HG03457 (cell line): ENCODE measurements around the gene OR9A2.

Experiments used
- ATAC-seq: cut with Tn5 transposase; IDR thresholded peaks from one replicate; pipeline ENCODE4 v1.9.1; 2021; ENCODE audit warnings: moderate number of reproducible peaks; ENCODE audit not compliant: unreplicated experiment

Gene OR9A2

GRCh38 chr7:143027032-143027431, at the start of gene OR9A2:
Gene OR9A2, minus strand, starts transcription at chr7:143027132. Its CDS starts 0 bp downstream, at chr7:143027132.
- ATAC-seq, result no peak

- ATAC-seq, result no peak
Measured at GRCh38 chr7:143074141-143074540, 47.2 kb upstream of the OR9A2 start.

GRCh38 chr7:143073556-143073955, 46.6 kb upstream of the OR9A2 start:
- ATAC-seq, result no peak

- no peak for ATAC-seq
Measured at GRCh38 chr7:143069912-143070500, 43.1 kb upstream of the OR9A2 start.

- ATAC-seq, result no peak
Measured at GRCh38 chr7:143068446-143068845, 41.5 kb upstream of the OR9A2 start.

GRCh38 chr7:143063741-143064140, 36.8 kb upstream of the OR9A2 start:
- ATAC-seq, result no peak

GRCh38 chr7:143055754-143056153, 28.8 kb upstream of the OR9A2 start:
- ATAC-seq, result no peak

GRCh38 chr7:143054621-143055020, 27.7 kb upstream of the OR9A2 start:
- no peak for ATAC-seq

- no peak for ATAC-seq
Measured at GRCh38 chr7:143052041-143052440, 25.1 kb upstream of the OR9A2 start, which contains the start of gene OR6V1. Gene OR6V1, plus strand, starts transcription at chr7:143052341. Its CDS starts 0 bp downstream, at chr7:143052341.

GRCh38 chr7:143050931-143051330, 24.0 kb upstream of the OR9A2 start:
- ATAC-seq, result no peak

GRCh38 chr7:143049362-143049761, 22.4 kb upstream of the OR9A2 start:
- ATAC-seq, result no peak

- no peak for ATAC-seq
Measured at GRCh38 chr7:143048827-143049226, 21.9 kb upstream of the OR9A2 start.

GRCh38 chr7:143047326-143047725, 20.4 kb upstream of the OR9A2 start:
- ATAC-seq, result no peak

- no peak for ATAC-seq
Measured at GRCh38 chr7:143046426-143046851, 19.5 kb upstream of the OR9A2 start.

GRCh38 chr7:143043391-143043790, 16.5 kb upstream of the OR9A2 start:
- ATAC-seq, result no peak

GRCh38 chr7:143042790-143043271, 15.9 kb upstream of the OR9A2 start:
- ATAC-seq, result no peak

GRCh38 chr7:143042159-143042789, 15.3 kb upstream of the OR9A2 start:
- ATAC-seq, result no peak

GRCh38 chr7:143041346-143041745, 14.4 kb upstream of the OR9A2 start:
- no peak for ATAC-seq

GRCh38 chr7:143040209-143040715, 13.3 kb upstream of the OR9A2 start:
- ATAC-seq, result no peak

GRCh38 chr7:143038635-143039034, 11.7 kb upstream of the OR9A2 start:
- ATAC-seq, result no peak

GRCh38 chr7:143027683-143028082, 751 bp upstream of the OR9A2 start:
- no peak for ATAC-seq

- no peak for ATAC-seq
Measured at GRCh38 chr7:143025371-143025770, 1.6 kb downstream of the OR9A2 start.
